Transverse colon (tissue), 3 donors: ENCODE results near the gene TOR1B.

Experiments
- CTCF ChIP-seq, 5 experiments: fragments of 200-600 bp in 3 of 5; fragments of 450-650 bp in 2 of 5; sonication (generic) in 3 of 5; IDR thresholded peaks; 1 replicate in 2 of 5; 2 replicates in 3 of 5; pipeline ENCODE4 v1.5.1; 2016 to 2017; ENCODE audit warnings: antibody characterized with exemption in 5 of 5, inconsistent platforms in 3 of 5, mild to moderate bottlenecking in 2 of 5, moderate library complexity in 1 of 5
- EP300 ChIP-seq: sonication (generic); formaldehyde crosslinking; IDR thresholded peaks from one replicate; pipeline ENCODE4 v1.6.1; 2017; ENCODE audit warnings: antibody characterized with exemption, low read depth

GRCh38 chr9:129774791-129775447, 28.1 kb upstream of the TOR1B start:
- TF ChIP-seq CTCF (IDR thresholded peaks at IDR 0.05) (no peak), EP300 (no peak)
